GM19328 (cell line): ENCODE data around the gene TBC1D7.

ENCODE experiments used
- ATAC-seq: cut with Tn5 transposase; IDR thresholded peaks from one replicate; pipeline ENCODE4 v1.9.1; 2021; ENCODE audit warnings: mild to moderate bottlenecking, moderate library complexity; ENCODE audit not compliant: unreplicated experiment

Gene TBC1D7

DNA sequence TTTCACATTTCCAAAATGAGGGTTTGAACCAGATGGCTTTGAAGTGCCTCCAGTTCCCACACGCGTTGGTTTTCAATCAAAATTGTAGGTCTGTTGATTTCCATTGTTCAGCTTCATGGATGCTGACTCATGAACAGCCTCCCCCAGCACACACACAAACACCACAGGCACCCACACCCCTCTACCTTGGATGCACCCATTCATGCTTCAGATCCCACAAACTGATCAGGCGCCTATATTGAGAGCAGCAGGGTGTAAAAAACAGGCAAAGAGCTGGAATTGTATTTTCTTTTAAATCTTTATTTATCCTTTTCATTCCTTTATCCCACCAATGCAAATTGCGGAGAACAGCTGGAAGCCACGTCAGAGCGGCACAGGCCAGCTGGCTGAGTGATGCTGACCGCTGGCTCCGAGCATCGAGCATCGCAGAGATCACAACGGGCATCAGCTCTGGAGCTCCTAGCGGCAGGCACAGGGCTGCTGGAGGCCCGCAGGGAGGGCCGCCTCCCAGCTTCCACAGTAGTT, 29.3 kb upstream of the TBC1D7 start:
- ATAC-seq = no peak

DNA sequence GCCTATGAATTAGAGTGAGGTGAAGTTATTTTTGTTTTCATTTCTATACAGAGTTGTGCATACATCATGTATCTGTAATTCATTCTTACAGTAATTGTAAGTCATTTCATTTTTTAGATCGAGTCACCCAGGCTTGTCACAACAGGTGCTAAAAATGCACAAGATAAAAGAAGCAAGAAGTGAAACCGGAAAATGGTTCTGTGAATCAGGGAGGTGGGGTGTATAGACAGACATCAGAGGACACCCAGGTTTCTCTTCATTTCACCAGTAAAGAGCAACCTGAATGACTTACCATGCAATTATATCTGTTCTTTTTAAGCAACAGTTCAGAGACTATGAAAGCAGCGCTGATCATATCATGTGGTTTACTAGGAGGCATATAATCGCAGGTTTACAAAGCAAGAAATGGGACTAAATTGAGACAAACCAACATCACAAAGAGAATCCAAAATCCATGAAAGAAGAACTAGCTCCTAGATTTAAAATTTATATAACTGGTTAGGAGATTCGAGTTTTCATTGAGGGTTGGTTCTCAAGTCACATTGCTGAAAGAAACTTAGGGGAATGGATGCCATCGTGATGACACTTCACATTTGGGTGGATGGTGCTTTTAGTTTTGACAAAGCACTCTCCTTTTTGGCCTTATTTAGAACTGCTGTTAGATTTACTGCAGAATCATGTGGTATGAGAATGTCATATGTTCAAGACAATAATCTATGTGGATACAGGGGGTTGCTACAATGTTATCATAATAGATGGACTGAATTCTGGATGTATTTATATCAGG, 27.9 kb upstream of the TBC1D7 start:
- peak; percentile 84 for ATAC-seq

DNA sequence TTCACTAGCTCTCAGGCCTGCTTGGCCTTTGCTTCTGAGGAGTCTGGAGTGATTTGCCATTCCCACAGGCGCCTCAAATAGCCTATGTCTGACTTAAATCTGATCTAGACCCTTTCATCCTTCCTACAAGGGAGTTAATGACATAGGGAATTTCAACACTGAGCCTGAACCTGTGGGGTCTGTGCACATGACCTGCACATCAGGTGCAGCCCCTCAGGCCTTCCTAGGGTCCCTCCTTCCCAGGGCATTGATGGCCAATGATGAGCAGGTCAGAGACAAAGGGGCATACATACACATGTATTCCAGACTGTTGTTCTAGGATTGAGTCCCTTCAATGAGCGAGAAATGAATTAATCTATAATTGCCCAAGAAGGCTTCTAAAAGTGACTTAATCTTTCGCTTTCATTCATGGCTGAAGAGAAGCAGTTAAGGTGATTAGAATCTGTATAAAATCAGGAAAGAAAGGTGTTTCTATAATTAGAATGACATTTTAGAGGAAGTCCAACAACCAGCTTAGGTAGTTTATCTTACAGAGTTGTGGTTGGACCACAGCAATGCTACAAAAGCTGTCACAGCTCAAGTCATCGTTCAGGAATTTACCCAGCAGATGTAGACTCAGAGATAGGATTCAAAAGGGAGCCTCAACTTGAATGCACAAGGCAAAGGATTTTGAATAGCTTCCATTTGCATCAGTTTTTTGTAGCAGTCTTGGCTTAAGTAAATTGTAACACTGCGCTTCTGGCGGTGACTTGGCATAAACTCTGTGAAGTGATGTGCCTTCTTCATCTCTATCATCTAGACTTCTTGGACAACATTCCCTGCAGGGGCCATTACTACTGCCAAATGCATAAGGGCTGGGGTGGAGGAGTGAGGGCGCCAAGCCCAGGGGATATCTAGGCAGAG, 27.0 kb upstream of the TBC1D7 start:
- peak; percentile 37 for ATAC-seq

DNA sequence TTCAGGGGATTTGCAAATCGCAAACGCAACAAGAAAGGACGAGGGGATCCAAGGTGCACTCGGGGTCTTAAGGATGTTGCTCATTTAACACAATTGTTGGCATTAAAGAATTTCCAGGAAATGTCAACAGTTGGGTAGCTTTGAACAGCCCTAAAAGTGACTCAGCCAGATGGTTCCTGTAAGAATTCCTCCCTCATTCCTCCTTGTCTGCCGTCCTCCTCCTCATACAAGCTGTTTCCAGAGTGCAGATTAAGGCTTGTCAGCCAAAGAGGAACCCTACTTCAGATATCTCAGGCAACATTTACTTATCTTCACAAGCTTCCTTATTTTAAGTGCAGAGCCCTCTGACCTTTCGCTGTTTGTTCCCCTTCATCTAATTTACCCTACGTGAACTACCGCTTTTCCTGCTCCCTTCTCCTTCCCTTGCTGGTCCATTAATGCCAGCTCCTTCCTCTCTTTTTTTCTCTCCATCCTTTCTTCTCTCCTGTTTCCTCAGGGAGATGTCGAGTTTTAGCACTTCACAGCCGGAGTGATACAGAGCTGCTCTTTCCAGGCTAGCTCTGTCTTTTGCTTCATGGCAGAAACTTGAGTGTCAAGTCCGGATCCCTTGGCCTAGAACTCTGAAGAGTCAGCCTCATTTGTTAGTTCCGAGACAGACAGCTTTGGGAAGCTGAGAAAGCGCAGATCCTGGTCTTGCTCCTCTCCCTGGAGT, 26.1 kb upstream of the TBC1D7 start:
- ATAC-seq = no peak

DNA sequence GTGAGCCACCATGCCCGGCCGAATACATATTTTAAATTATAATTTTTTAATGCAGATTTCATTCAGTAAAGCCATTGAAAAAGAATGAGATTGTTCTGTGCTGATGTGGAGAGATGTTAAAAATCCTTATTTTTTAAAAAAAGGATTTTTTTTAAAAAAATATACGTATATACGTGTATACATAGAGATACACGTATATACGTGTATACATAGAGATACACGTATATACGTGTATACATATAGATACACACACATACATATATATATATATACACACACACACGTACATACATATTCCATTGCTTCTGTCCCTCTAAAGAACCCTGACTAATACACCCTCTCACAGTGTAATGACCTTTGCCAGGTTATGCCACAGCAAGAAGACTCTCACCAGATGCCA, 23.8 kb upstream of the TBC1D7 start:
- ATAC-seq = no peak

DNA sequence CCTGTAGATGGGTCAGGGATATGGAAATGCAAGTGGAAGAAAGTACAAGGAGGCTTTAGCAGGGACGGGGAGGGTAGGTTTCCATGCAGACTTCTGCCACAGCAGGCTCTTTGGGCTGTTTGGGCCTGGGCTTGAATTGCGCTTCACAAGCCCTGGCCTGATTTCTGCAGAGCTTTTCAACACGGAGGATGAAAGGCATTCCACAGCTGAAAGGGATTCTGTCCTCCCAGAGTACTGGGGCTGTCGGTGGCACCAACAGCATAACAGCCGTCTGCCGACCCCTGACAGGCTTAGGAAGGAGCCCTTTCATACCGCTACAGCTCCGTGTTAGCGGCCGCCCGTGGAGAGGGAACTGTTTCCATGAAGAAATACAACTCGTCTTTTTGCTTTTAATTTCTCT, 22.9 kb upstream of the TBC1D7 start:
- ATAC-seq = no peak

DNA sequence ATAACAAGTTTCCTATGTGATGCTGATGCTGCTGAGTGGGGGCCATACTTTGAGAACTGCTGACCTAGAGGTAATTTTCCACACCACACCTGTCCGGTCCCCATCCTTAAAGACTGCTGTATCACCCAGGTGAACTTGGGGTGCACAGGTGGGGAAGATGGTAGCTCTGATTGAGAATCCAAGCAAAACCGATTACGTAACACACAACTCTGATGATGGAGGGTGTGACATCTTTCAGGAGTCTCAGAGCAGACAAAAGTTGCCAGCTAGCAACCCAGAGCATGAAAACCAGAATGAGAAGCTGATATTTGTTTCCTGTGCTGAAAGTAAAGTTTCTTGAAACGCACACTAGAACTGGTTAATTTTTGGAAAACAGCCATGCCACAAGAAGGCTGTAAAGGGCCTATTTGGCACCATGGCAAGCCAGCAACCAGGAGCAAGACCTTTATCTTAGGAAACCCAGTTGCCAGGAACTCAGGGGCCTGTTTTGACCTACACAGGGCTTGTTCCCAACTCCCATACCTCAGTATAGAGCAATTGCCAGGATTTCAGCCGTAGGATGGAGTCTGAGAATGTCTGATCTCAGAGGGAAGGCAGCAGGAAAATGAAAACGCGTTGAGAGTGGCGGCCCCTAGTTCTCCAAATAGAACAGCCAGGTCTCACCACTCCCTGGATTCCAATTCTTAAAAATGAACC, 21.6 kb upstream of the TBC1D7 start:
- ATAC-seq = no peak

DNA sequence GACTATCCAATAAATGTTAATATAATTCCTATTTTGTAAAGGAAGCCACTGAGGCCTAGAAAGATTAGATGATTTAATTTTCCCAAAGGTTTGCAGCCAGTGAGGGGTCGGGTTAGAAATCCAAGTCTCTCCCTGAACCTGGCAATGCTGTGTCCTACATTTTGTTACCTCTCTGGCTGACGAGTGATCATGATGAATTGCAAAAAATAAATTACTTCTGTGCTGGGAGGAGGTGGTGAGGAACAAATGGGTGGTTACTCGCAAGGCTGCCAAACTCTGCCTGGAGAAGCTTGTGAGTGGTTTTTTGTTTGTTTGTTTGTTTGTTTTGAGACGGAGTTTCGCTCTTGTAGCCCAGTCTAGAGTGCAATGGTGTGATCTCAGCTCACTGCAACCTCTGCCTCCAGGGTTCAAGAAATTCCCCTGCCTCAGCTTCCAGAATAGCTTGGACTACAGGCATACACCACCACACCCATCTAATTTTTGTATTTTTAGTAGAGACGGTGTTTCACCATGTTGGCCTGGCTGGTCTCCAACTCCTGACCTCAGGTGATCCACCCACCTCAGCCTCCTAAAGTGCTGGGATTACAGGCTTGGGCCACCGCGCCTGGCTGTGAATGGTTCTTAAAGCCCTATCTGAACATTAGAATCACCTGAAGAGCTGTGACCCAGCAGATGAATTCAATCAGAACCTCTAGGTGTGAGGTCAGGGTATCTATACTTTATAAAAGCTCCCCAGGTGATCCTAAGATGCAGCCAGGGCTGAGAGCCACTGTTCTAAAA, 20.2 kb upstream of the TBC1D7 start:
- no peak for ATAC-seq

DNA sequence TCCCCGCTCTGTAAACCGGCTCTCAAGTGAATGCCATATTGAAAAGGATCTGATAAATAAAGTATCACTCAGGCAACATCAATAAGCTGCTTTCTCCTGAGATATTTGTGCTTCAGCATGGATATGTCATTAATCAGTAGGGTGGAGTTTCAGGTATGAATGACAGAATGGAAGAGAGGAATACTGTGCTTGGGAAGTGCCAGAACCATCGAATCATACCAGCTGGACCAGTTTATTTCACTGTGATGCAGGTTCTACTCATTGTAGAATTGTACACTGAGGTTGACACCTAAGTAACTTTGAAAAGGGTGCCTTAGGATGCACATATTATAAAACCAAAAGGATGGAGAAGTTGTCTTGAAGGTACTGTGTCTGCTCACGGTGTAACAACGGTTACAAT, 17.9 kb upstream of the TBC1D7 start:
- no peak for ATAC-seq

DNA sequence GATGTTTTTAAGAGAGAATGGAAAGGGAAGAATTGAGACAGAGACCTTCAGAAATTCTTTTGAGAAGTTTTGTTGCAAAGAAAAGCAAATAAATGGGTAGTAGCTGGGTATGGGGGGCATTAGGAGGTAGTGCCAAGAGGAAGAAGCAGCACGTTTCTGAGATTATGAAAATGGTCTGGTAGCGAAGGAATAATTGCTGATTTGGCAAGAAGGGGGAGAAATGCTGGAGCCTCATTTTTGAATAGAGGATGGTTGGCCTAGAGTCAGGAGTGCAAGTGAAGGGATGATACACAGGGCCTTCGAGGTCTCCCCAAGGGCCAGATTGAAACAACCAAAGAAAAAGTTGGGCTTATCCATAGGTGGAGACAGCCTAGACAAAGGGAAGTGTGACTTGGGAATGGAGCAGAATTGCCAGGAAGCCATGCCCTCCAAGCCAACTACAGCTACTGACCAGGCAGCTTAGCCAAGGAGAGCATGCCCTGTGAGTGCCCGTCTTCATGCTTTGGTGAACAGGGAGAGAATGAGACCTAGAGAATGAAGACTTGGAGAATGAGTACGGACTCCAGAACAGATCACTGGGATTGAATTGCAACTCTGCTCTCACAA, 14.2 kb upstream of the TBC1D7 start:
- no peak for ATAC-seq

DNA sequence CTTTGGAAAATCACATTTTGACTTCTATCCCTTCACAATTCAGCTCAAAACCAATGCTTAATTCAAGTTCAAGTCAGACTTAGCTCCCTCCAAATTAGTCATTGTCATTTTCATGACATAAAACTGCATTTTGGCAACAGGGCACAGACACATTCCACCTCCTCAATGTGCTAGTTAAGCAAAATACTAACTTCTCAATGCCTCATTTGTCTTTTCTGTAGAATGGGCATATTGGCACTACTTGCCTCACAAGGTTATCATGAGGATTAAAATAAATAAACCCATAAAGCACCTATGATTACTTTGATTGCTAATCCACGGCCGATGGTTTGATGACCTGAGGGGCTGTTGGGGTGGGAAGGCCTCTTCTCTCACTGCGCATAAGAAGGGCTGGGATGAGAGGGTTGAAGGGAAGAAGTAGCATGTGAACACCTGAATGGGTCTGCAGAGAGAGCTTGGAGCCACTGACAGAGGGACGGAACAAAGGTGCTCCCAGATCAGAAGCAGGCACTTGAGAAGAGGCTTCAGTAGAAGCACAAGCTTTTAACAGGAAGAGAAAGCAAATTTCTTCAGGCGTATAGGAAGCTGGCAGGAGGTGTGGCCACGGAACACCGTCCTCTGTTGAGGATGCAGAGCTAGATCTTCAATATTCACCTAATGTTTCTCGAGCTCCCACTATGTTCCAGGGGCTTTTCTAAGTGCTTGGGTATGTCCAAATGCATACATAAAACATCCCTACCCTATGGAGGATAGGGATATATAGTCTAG, 11.7 kb upstream of the TBC1D7 start:
- no peak for ATAC-seq

DNA sequence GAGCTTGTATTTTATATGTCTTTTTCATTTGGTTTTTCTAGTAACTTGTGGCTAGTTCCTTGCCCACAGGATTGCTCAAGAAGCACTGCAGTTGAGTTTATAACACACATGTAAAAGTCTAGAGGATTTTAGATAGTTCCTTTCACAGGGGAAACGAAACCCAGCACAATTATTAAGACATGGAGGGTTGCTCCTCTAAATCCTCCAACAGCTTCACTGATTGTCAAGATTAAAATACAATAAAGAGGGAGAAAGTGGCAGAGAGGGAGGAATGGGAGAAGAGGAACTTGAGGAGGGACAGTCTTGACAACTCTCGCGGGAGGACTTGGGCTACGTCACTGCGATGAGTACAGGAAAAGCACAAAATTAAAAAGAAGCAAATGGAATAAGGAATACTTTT, 9.7 kb upstream of the TBC1D7 start:
- ATAC-seq = no peak

DNA sequence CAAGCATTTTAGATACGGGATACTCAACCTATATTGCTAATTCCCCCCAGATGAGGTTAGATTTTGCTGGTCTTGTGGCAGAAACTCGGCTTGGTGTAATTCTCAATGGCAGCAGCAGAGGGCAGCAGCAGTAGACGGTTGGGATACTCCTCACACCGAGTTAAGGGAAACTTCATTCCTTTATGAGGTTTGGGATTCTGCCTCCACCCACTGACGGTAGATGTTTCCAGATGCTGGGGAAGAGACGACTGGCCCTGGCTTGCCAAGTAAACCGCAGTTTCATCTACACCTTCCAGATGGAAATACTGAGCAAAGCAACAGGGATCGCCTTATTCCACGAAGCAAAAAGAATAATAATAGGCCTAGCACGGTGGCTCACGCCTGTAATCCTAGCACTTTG, 8.2 kb upstream of the TBC1D7 start:
- no peak for ATAC-seq

DNA sequence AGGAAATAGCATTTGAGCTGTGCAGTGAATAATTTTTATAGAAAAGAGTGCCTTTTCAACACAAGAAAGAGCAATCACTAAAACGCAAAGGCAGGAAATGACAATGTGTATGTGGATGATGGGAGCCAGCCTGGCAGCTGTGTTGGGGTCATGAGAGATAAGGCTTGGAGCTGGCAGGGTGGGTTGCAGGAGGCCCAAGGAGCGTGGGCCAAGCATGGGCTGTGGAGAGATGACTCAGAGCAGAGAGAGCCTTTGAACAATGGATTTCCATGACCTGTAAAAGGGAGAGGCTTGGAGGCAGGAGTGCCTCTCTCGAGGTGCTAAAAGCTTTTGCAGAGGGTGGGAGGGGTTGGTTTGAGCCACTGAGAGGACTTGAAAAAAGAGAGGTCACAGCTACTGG, 6.6 kb upstream of the TBC1D7 start:
- ATAC-seq = no peak

DNA sequence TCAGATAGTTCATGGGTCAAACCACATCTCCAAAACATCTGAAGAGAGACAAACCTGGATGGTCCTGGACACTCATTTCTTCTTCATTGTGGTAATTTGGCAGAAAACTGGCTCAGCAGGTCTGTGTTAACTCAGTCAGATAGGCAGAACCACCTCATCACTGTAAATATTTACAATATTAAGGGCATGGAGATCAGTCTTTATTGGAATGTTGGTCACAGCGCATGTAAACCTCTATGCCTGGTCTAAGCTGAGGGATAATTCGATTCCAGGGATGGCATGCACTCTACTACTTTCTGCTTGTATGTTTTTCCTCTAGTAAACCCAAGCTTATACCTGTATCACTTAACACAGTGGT, 4.0 kb upstream of the TBC1D7 start:
- no peak for ATAC-seq

DNA sequence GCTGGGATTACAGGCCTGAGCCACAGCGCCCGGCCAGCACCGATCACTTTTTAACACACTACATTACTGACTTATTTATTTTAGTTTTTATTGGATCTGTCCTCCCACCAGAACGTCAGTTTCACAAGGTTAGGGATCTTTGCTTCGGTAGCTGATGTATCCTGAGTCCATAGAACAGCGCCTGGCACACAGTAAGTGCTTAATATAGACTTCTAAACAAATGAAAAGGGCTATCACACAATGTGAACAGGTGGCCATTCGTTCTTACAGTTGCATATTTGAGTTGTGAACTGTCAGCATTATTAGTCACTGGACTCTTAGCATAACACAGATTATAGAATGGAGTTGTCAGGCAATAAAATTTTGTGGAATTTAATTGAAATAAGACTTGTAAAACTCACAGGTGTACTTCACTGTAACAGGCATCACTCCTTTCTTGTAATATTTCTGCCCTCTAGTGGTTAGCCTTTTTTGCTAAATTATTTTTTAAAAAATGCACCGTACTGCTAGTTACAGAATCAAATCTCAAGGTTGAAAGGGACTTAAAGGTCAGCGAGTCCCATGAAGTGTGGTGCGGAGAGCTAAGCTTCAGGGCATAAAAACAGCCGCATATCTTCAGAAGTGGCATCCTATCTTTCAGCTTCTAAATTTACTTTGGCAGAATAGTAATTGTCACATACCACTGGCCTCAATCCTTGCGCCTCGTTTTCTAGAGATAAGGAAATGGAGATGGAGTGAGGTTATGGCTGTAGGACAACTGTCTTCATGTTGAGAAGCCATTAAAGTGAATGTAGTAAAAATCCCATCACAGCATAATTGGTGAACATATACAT, 3.4 kb upstream of the TBC1D7 start:
- no peak for ATAC-seq

DNA sequence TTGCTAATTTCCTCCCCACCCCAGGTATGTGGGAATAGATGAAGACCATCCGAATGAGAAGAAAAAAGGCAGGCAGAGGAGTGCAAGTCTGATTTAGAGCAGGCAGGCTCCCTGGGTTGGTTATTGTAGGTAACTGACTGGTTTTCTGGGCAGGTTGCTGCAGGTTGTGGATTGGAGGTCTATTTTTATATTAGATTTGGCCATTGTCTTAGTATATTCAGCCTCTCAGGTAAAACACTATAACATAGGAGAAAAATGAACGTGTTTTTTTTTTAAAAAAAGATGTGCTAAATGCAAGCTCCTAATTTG, 492 bp upstream of the TBC1D7 start:
- no peak for ATAC-seq

DNA sequence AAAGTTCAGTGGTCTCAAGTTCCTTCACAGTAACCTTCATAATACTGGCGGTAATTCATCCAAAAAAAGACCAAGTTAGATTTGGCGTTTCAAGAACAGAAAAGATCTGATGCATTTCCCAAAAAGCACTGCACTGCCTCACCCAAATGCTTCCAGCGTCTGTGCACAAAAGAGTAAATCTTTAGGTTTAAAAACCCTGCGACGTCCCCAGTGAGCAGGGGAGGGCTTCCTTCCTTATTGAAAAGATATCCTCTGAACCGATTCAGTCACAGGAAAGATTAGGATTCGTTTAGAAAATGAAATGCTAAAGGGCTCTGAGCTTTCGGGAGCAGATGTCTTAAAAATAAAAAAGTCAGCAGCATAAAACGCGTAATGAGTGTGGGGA, 654 bp downstream of the TBC1D7 start:
- ATAC-seq = no peak
